ENCODE measurements around the gene NCR3LG1.

Gene NCR3LG1, protein sequence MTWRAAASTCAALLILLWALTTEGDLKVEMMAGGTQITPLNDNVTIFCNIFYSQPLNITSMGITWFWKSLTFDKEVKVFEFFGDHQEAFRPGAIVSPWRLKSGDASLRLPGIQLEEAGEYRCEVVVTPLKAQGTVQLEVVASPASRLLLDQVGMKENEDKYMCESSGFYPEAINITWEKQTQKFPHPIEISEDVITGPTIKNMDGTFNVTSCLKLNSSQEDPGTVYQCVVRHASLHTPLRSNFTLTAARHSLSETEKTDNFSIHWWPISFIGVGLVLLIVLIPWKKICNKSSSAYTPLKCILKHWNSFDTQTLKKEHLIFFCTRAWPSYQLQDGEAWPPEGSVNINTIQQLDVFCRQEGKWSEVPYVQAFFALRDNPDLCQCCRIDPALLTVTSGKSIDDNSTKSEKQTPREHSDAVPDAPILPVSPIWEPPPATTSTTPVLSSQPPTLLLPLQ

DNA sequence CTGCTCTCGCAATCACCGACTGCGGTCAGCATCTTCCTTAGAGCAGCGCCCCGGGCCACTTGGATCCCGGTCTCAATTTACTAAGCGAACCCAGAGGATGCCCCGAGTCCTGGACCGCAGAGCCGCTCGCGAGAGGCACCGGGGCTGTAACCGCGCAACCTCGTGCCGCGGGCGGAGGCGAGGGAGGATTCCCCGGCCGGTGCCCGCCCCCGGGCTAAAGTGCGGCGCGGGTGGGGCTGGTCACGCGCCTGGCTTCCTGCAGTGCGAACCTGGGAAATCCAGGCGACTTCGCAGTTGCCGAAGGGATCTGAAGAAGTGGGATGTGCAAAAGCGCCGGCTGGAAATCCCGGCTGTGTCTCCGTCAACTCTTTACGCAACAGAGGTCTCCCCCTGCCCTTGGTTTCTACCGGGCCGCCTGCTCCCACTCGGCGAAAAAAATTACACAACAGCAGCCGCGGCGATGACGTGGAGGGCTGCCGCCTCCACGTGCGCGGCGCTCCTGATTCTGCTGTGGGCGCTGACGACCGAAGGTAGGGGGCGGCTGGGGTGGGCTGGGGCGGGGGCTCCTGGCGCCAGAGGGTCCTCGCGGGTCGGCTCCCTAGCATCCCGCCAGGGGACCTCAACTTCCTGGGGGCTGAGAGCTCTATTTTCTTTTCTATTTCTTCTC, at the start of gene NCR3LG1:
Gene NCR3LG1, plus strand, starts transcription at position 291 of the 667 bp plus-strand sequence. Its CDS starts 170 bp downstream, at position 461.
- no peak for DNase-seq

DNA sequence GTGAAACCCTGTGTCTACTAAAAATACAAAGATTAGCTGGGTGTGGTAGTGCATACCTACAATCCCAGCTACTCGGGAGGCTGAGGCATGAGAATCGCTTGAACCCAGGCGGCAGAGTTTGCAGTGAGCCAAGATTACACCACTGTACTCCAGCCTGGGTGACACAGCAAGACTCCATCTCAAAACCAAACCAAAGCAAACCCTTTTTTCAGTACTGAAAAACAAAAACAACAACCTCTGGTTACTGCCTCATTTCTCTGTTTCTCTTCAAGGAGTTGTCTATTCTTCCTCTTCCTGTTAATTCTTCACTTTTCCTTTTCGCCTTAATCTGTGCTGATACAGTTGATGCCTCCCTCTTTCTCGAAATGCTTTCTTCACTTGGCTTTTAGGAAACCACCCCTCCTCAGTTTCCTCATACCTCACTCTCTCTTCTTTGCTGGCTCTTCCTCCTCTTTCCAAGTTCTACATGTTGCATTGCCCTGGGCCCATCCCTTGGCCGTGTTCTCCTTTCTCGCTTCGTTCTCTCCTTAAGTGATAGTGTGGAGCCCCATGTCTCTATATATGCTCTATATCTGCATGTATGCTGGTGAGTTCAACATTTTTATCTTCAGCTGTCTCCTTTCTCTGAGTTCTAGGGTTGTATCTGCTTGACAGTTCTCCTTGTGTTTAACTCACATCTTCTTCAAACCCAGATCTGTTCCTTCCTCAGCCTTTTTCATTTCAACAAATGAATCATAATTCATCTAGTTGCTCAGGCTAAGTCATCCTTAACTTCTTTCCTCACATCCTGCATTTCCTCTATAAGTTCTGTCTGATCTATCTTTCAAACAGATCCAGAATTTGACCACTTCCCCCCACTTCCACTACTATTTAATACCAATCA, 38.0 kb upstream of the NCR3LG1 start:
- DNase-seq = no peak

DNA sequence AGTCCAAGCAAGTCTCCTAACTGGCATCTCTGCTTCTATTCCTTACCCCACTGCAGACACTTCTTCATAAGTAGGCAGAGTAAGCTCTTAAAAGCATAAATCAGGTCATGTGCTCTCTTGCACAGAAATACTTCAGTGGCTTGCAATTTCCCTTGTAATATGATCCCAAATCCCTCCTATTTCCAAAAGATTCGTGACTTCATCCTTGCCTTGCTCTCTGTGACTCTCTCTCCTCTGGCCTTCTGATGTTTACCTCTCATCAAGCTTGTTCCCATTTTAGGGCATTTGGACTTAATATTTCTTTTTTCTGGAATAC, 37.4 kb upstream of the NCR3LG1 start:
- DNase-seq = no peak

DNA sequence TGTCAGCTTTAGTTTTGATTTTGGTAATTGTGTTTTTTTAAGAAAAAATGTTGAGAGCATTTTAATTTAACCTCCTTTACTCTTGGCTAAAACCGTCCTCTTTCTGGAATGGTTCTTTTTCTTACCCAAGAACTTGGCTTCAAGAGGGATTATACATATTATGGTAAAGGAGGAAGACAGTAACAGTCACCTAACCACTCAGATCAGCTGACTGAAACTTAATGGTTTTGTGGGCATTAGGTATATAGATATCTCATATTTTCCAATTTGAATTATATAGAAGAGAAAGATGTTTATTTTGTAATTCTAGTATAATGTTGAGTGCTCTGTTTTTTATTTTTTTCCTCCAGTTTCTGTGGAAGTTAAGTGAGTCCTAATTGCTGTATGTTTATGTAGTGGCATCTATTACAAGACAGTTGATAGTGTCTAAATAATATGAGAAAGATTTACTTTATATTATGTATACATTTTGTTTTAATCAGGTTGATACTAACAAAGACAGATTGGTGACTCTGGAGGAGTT, 36.6 kb upstream of the NCR3LG1 start:
- no peak for DNase-seq

DNA sequence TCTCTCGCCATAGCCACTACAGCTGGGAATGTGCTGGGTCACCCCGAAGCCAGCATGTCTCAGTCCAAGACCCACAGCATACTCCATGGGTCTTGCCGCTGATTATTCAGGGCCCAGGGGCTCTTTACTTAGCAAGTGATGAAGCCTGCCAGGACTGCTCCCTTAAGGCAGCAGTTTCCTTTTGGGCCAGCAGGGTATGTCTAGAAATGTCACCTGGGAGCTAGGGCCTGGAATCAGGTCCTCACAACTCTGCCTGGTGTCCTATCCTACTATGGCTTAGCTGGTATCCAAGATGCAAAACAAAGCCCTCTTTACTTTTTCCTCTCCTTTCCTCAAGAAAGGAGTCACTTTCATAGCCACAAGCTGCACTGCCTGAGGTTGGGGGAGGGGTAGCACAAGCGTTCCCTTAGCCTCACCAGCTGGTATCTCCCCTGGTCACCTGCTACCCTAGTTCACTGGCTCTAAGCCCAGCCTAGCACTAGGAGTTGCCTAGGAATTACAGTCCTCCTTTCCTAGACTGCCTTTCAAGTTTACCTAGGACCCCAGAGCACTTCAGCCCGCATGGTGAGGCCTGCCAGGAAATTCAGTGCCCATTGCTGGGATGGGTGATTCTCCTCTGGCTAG, 22.6 kb upstream of the NCR3LG1 start:
- DNase-seq = no peak

DNA sequence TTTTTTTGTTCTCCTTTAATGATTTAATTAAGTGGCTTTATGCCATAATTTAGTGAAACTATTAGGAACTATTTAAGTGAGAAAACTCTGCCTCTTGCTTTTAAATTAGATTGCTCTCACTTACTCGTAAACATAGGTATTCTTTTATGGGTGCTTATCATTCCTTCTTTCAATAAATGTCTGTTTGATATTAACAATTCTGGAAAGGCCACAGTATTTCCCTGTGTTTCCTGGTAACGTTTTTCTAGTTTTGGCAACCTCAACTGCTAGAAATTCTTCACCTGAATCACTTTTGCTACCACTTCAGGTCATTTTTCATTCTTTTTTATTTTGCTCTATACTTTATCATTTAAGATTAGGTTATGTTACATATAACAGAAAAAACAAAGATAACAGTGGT, 19.9 kb upstream of the NCR3LG1 start:
- no peak for DNase-seq

DNA sequence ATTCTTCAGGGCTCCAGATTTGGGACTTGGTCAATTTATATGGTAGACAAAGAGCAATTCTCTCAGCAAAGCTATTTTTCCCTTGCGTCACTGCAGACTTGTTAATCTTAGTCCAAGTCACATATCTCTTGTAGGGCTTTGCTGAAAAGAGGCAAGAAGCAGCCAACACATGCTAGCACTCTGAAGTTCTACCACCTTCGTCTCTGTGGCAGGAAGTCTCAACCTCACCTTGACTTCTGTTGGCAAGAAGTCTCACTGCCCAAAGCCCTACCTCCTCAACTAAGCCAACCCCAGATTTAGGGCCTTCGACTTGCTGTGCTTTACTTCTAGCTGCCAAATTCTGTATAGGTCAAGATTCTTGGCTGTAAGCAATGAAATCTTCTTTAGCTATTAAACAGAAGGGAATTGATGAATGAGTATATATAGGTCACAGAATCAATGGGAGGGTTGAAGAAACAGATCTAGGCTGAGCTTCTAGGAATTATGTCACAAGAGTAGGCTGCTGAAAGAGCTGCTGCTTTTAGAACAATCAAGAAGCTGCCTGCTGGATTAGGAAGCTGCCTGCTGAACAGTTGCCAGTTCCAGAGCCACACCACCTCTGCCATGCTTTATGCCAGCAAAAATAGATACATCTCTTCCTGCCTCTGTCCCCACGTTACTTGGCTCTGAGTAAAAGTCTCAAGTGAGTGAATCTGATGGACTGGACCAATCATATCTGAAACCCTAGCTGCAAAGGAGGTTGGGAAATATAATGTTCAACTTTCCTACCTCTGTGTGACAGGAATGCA, 17.6 kb upstream of the NCR3LG1 start:
- no peak for DNase-seq

DNA sequence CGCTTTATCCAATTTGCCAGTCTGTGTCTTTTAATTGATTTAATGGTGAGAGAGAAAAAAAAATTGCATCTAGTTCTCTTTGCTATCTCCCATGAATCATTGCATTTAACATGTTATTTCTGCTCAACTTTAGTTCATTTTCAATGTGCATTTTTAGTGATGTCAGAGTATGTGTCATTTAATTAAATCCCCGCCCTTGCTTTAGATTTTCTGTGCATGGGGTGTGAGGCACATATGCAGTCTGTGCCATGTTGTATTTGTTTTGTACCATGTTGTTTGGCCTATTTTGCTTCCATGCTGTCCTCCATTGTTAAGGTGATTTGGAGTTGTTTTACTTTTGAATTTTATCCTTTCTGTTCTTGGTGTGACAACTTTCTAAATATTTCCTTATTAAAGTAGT, 8.3 kb upstream of the NCR3LG1 start:
- no peak for DNase-seq

DNA sequence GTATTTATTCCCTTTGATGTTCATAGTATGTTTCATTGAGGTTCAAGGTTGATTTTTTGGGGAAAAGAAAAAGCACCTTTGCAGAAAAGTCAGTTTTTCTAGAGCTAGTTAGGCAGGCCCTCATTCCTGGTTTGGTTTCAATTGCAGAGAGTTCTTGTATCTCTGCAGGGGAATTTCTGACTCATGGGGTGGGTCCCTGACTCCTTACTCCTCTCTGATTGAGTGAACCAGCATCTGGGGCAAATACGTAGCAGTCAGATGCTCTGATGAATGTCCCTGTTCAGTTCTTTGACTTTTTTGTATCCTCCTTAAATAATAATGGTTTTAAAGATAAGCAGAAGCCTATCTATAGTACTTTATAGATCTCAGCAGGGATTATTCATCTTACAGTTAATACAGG, 7.7 kb upstream of the NCR3LG1 start:
- DNase-seq = no peak

DNA sequence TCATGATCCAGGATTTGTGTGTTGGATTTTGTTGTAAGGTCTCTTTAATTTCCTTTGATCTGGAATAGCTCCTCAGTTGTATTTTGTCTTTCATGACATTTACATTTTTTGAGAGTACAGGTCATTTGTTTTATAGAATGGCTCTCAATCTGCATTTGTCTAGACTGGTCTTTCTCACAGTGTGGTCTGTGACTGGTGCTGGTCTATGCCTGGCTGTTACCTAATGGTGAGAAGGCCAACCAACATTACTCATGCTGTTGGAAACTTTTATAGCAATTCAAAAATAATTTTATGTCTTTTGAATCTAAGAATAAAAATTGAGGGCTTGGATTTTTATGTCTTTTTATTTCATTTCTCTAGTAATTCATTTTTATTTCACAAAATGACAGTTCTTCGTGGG, 3.9 kb upstream of the NCR3LG1 start:
- no peak for DNase-seq

DNA sequence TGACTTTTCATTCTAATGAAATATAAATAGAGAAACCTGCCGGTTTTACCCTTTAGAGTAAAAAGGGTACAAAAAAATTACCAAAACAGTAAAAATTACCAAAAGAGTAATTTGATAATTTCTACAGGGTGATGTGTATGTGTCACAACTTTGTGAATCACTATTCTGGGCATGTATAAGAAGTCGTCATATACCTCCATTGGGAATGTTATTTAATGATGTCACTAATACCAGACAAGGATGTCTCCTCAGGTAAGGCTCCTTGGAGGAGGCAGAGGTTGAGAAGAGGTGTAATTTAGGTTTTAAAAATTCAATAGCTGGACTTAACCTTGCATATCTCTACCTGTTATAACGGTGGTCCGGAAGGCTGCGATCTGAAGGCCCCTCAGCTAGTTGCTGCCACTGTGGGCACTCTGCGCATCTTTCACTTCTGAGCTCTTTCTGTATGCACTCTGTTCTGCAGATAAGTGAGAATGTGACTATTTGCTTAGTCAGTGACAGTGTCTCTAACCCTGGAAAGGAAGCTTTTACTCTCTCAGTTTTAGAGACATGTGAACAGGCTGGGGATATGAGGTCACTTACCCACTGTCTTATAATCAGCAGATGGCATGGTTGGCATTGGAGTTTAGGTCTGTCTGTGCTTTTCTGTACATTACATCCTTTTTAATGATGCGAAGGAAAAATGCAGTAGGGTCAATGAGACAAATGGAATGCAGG, 987 bp upstream of the NCR3LG1 start:
- no peak for DNase-seq

DNA sequence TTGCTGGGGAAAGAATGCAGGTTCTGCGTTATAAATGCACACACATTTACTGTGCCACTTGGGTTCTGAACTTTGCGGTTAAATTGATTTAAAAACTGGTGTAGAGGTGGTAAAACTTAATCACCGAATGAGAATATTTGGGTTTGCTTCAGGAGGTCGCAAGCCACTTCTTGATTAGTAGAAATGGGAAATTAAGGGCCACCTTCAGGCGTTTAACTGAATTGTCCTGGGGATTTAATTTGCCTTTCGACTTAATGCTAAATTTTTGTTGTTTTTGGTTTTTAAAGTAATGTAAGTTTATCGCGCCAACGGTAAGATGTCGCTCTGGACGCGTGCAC, 459 bp upstream of the NCR3LG1 start:
- no peak for DNase-seq

DNA sequence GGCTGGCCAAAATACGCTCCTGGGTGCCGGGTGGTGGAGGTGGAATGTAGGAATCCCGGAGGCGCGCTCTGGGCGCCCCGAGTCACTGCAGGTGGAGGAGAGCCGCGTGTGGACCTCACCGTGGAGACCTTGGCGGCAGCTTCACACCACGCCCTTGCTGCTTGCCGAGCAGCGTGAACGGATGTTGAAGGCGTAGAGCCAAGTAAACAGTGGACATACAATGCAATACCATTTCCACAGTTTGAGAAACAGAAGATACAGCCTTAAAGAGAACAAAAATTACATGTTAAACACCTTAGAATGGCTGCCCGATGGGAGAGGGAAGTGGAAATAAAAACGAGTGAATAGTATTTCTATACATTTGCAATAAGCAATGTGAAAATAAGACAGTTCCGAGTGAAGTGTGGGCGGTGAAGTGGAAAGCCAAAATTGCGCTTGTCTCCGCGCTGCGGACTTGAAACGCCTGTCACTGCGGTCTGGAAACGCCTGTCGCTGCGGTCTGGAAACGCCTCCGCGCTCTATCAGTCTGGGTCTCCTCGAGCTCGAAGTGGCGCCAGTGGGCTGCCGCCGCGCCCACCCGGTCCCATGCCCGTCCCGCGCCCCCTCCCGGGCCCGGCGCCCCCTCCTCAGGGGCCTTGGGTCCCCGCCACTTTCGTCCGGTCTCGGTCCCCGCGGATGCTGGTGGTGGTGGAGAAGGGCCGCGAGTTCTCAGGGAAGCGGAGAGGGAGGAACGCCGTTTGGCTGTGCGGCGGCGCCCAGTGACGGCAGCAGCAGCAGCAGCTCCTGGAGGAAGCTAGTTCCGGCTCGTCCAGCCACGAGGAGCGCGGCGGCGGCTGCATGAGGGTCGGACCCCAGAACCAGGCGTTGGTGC, 1.6 kb downstream of the NCR3LG1 start:
- peak; percentile 73 for DNase-seq

DNA sequence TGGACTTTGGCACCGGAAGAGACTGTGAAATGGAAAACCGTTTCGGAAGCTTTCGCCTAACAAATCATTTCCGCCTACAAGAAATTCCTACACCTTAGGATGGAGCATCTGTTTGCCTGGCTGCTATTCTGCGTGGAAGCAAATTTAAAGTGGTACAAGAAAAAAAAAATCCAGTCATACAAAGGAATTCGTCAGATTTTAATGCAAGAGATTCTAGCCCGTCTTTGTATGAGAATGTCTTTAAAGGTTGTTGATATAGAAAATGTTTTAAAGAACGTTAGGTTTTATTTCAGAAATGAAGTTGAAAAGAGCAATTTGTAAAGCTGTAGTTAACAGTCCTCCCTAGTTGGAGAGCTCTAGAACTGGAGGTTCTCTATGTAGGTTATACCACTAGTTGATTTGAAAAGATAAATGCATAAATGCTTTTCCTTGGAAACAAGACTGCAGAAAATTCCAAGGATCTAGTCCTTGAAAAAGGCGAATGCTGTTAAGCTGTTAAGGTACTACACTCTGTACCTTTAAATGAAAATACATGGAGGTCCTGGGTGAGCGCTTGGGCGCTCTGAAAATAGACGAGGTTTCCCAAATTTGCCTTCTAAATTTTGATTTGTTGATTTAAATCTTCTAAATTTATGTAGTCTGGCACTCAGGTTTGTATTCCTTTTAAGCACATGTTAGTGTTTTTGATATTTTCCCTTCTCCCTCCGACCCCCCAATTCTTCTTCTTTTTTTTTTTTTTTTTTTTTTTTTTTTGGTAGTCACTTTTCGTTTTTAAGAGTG, 2.4 kb downstream of the NCR3LG1 start:
- DNase-seq = no peak

DNA sequence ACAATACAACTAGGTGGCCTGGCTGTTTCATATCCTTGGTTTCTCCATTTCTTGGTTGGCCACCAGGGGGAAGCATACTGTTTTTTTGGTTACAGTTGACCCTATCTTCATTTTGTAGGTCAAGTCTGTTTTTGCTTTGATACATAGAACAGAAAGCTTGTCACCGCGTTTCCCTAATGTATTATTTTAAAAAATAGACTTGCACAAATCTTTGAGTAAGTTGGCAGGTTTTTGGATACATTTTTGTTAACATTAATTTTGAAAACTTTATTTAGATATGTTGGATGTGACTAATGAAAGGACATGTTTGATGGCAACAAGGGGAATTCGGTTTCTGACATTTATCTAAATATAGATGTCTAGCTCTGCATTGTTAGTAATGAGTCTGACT, 3.0 kb downstream of the NCR3LG1 start:
- DNase-seq = peak; percentile 60

DNA sequence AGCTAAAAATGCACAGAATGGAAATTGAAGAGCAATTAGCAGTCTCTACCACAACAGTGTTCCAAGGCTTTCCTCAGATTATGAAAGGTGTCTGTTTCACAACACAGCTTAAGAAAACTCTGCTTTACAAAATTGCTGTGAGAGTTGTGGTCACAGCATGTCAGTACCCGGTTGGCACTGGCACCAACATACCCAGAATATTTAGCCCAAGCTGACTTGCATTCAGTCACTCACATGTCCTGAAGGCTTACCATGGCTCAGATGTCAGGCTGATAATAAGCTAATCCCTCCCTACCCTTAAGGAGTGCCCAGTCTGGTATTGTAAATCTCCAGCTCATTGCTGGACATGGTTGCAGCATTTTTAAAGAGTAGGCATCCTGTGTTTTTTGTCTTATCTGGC, 14.9 kb downstream of the NCR3LG1 start:
- no peak for DNase-seq

DNA sequence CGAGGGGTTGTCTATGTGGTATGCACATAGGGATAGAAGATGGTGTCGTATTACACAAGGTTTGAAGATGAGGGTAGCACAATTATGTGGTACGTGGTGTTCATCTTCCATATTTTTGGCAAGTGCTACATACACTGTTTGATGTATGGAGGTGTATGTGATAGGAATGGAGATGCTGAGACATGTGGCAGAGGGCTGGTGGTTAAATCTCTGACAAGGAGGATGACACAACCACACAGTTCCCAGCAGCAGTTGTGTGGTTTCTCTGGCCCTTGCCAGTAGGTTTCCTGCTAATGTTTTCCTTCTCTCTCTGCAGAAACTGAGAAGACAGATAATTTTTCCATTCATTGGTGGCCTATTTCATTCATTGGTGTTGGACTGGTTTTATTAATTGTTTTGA, 17.0 kb downstream of the NCR3LG1 start:
- DNase-seq = no peak

DNA sequence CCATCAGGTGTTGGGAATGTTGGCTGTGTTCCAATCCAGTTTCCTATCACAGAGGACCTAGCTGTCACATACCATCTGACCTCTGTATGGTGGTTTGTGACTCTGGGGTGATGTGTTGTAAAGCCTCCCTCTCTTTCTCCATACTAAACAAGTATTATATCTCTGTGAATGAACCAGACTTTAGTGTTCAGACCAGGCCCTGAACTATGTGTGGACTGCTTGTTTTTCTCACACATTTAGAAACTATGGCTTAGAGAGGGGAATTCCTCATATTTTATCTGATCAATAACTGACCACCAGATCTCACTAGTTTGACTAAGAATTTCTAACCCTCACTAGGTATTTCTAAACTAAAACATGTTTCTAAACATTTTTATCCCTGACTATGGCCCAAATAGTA, 17.5 kb downstream of the NCR3LG1 start:
- no peak for DNase-seq

DNA sequence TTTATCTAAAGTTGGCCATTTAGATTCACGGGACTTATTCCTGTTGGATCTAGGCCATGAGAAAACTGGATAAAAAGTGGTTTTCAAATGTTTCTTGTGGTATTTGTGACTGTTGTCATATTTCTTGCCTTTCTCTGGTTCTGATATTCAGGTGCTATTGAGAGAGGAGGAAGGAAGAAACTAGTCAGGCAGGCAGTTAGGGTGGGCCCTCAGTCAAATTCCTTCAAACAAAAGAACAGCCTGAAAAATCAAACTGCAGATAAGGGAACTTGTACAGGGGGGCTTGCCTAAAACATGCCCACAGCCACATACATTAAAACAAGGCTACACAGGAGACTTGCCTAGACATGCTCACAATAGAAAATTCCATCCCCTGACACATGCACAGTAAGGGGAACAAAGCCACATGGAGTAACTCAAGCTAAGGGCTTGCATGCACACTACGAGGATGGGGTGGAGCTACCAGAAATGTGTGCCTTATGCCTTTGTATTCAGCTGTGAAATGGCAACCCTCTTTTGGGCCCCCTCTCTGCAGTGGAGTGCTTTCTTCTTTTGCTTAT, 18.2 kb downstream of the NCR3LG1 start:
- no peak for DNase-seq
